ENCODE data around the gene AQP5.
"Not testable (repeated sequence)": the region's sequence is repeated elsewhere in the genome, so short reads cannot be mapped to it uniquely, and the experiment has no call there.

AQP5 gene

GRCh38 chr12:49983892-49984291 lies 22.2 kb downstream of the AQP5 start:
- no peak for DNase-seq

- DNase-seq, result no peak
These were observed 23.0 kb downstream of the AQP5 start for GRCh38 chr12:49984476-49985359.

DNA sequence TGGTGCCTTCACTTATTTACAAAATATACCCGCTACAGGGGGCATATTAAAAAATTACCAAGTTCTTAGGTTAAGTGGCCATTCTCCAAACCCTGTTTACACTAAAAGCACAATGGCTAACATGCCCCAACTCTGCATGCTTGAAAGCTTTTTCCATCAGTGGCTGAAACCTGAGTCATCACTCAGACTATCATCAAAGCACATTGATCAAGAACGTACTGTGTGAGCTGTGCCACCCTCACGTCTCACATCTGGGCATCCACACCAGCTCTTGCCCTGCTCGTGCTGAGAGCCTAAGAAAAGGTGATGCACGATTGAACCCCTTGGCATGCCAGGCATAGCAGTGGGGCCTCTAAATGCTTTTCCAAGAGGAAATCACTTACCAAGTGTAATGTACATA lies 24.3 kb downstream of the AQP5 start:
- DNase-seq, result no peak

GRCh38 chr12:49986476-49986875 lies 24.8 kb downstream of the AQP5 start:
- not testable (repeated sequence) for DNase-seq

GRCh38 chr12:49987625-49988303 lies 26.1 kb downstream of the AQP5 start:
- DNase-seq, result no peak

DNA sequence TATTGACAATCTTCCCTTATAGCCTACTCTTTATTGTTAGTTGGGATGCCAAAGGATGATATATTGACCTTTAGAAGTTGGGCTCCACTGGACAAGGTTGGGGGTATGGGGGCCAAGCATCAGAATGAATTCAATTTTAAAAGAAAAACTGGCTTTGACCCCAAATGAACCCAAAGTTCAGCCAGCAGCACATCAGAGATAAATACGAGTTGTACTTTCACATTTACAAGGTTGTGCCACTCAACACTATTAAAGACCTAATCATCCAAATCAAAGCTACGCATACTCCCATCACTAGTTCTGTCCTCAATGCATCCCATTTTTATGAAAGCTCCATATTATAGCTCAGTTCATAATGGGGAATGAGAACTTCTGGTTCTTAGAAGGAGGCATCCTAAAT lies 27.7 kb downstream of the AQP5 start:
- not testable (repeated sequence) for DNase-seq

- no peak for DNase-seq
These were observed 28.6 kb downstream of the AQP5 start for GRCh38 chr12:49990273-49990672.

- no peak for DNase-seq
These were observed 36.8 kb downstream of the AQP5 start for GRCh38 chr12:49998453-49998852.

GRCh38 chr12:50003595-50003994 lies 41.9 kb downstream of the AQP5 start:
- no peak for DNase-seq

DNA sequence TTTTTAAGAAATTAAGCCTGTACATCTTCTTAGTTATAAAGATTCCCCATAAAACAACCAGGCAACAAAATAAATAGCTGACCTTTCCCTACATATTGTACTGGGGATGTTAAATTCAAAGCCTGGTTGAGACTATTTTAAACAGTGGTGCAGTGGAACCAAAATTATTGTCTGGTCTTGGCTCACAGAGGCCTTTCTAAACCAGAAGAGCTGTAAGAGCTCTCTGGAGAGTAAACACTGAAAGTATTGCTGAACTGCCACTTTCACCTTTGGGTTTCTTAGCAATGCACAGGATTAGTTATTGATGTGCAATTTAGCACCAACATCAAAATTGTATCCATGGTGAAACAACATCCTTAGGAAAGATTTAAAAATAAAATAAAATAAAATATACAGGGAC lies 43.0 kb downstream of the AQP5 start:
- DNase-seq, result no peak

GRCh38 chr12:50005175-50005574 lies 43.5 kb downstream of the AQP5 start:
- DNase-seq, result no peak

DNA sequence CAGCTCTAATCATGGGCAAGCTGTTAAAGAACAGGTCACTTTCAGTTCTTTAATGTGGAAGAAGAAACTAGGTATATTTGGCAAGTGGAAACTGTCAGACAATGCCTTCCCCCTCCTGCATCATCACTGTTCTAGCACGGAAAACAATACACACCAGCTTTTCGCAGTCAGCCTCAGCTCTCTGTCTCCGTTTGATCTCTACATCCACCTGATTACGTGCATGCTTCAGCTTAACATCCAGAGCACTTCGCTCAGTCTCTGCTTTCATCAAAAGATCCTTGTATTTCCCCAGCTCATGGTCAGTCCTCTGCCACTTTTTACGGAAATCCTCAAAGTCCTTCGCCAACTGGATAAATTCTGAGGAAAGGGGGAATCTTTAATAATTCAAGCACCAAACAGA lies 44.6 kb downstream of the AQP5 start:
- no peak for DNase-seq

DNA sequence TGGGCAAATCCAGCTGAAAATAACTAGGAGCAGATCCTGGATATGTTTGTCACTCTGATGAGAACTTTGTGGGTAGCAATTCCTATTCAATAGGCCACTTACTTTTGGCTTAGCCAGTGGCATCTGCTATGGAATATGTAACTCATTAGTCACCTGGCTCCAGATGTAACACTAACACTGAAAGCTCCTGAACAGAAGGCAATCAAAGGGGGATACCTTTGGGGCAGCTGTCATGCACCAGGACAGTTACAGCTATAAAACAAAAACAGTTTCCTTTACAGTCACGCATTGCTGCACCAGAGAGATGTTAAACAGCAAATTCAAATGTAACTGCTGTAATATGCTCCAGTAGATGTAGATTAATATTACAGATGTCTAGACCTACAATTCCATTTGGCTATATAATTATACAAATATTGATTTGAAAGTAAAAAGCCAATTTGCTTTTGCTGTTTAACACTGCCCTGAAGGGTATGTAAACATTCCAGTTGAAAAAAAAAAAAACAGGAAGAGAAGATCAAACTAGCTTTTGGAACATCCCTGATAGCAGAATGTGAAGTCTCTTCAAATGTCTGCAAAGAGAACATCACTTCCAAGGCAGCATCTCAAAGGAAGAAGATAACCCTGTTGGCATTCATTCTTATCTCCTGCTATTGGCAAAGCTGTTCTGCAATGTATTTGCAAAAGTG lies 45.2 kb downstream of the AQP5 start:
- DNase-seq, result no peak

DNA sequence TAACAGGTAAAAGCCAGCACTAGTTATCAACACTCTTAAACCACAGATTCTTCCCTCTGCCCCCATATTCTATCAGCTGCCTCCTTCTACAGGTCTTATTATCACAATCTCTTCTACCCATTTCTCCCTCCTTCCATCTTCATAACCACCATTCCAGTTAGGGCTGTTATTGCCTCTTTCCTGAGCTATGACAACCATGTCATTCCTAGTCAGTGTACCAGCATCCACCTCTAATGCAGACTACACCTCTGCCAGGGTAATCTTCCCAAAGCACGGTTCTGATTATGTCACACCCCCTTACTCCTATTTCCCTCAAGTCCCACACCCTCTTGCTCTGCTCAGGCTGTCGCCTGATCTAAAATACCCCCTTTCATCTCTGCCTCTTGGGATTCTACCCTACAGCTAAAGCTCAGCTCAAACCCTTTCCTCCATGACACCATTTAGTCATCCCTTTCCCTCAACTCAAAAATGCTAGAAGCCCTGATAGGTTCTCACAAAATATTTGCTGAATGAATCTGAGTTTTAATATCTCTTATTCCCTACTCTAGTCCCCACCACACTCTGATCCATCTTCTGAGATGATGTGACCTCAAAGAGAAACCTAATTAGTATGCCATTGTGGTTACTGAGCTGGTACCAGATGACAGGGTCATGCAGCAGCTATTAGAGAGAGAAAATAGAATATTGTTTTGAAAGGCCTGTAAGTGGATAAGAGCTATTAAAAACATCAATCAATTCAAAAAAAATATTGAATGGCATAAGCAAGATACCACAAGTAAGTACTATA lies 51.9 kb downstream of the AQP5 start:
- no peak for DNase-seq

GRCh38 chr12:50014342-50014741 lies 52.7 kb downstream of the AQP5 start:
- no peak for DNase-seq
